K562 (cell line): Measurements from ENCODE around the gene OR2B2. TPM values are rescaled to one million over a fixed set of nuclear protein-coding genes. Genes with fewer than 3 reads are reported as not detected.
A peak's percentile ranks its signal among the peaks of the same experiment; 100 is the strongest.

ENCODE experiments used
- CBFB ChIP-seq: sonication (generic); formaldehyde crosslinking; IDR thresholded peaks from 2 replicates; pipeline ENCODE4 v1.4.0; 2020; ENCODE audit warnings: mild to moderate bottlenecking, missing genetic modification reagents
- CBX2 ChIP-seq: fragments of 200-600 bp; sonication (generic); IDR thresholded peaks from one replicate; pipeline ENCODE4 v1.6.1; 2012; ENCODE audit warnings: mild to moderate bottlenecking, low read length, inconsistent platforms; ENCODE audit not compliant: insufficient read depth, poor library complexity, severe bottlenecking
- CEBPG ChIP-seq, 3 experiments: fragments of 200-800 bp in 1 of 3; sonication (Bioruptor generic) in 1 of 3; sonication (generic) in 1 of 3; formaldehyde crosslinking in 1 of 3; IDR thresholded peaks in 2 of 3; conservative IDR thresholded peaks in 1 of 3; 2 replicates each; pipeline versions ENCODE4 v1.6.1 to v1.8.0; 2016 to 2022; ENCODE audit warnings: missing compliant biosample characterization in 2 of 3, missing genetic modification characterization in 2 of 3, mild to moderate bottlenecking in 1 of 3, missing genetic modification reagents in 1 of 3
- E4F1 ChIP-seq: fragments of 250-450 bp; sonication (Bioruptor Pico); IDR thresholded peaks from 2 replicates; pipeline ENCODE4 v1.5.0; 2021; ENCODE audit warnings: mild to moderate bottlenecking, borderline replicate concordance
- HOXB6 ChIP-seq: fragments of 250-450 bp; sonication (Bioruptor Pico); IDR thresholded peaks from 2 replicates; pipeline ENCODE4 v1.5.1; 2022; ENCODE audit warnings: mild to moderate bottlenecking, borderline replicate concordance
- IFI16 ChIP-seq: fragments of 250-450 bp; sonication (Bioruptor Pico); IDR thresholded peaks from 2 replicates; pipeline ENCODE4 v2.1.2; 2022; ENCODE audit warnings: mild to moderate bottlenecking, inconsistent platforms
- KAT2B ChIP-seq: IDR thresholded peaks from one replicate; pipeline ENCODE4 v1.6.1; 2012; ENCODE audit warnings: low read depth, mild to moderate bottlenecking, control low read depth, inconsistent platforms, low read length, moderate library complexity
- KAT7 ChIP-seq: sonication (generic); formaldehyde crosslinking; IDR thresholded peaks from 2 replicates; pipeline ENCODE4 v1.8.0; 2022; ENCODE audit warnings: missing genetic modification reagents, mild to moderate bottlenecking, borderline replicate concordance
- NEUROD1 ChIP-seq: fragments of 150-350 bp; IDR thresholded peaks from 2 replicates; pipeline ENCODE4 v1.6.1; 2014; ENCODE audit warnings: borderline replicate concordance, low read length, low read depth; ENCODE audit not compliant: partially characterized antibody
- NR4A1 ChIP-seq, 2 experiments: fragments of 250-450 bp in 1 of 2; fragments of 450-650 bp in 1 of 2; sonication (Bioruptor Pico) in 1 of 2; IDR thresholded peaks; 2 replicates each; pipeline versions ENCODE4 v1.4.0 to v1.6.1; 2016 to 2020; ENCODE audit warnings: mild to moderate bottlenecking in 2 of 2, missing compliant biosample characterization in 1 of 2, missing genetic modification characterization in 1 of 2, moderate library complexity in 1 of 2
- NUFIP1 ChIP-seq: fragments of 450-650 bp; IDR thresholded peaks from 2 replicates; pipeline ENCODE4 v1.6.1; 2018; ENCODE audit not compliant: partially characterized antibody
- PCBP1 ChIP-seq: fragments of 200-400 bp; formaldehyde crosslinking; IDR thresholded peaks from 2 replicates; pipeline ENCODE4 v1.6.1; 2018; ENCODE audit warnings: mild to moderate bottlenecking, low read depth, low read length; ENCODE audit not compliant: poor library complexity, severe bottlenecking
- RAD21 ChIP-seq, 2 experiments: fragments of 250-450 bp in 1 of 2; fragments of 450-650 bp in 1 of 2; sonication (Bioruptor Pico) in 1 of 2; formaldehyde crosslinking in 1 of 2; IDR thresholded peaks in 1 of 2; conservative IDR thresholded peaks in 1 of 2; 2 replicates each; pipeline versions ENCODE4 v1.4.0 to v1.8.0; 2020 to 2022; ENCODE audit warnings: mild to moderate bottlenecking in 2 of 2, moderate library complexity in 1 of 2
- RFX5 ChIP-seq: IDR thresholded peaks from 2 replicates; pipeline ENCODE4 v1.6.1; 2011; ENCODE audit warnings: low read depth, mild to moderate bottlenecking, improper control_type of control experiment, low read length
- RHOXF2B ChIP-seq: fragments of 250-450 bp; sonication (Bioruptor Pico); conservative IDR thresholded peaks from 2 replicates; pipeline ENCODE4 v1.5.1; 2021
- SMAD4 ChIP-seq: fragments of 250-450 bp; sonication (Bioruptor Pico); conservative IDR thresholded peaks from 2 replicates; pipeline ENCODE4 v1.8.0; 2021; ENCODE audit warnings: inconsistent platforms, mild to moderate bottlenecking, moderate library complexity
- SMARCE1 ChIP-seq: fragments of 450-650 bp; IDR thresholded peaks from 2 replicates; pipeline ENCODE4 v1.7.1; 2016; ENCODE audit warnings: mild to moderate bottlenecking
- TAF7 ChIP-seq: fragments of 450-650 bp; IDR thresholded peaks from 2 replicates; pipeline ENCODE4 v1.6.1; 2016; ENCODE audit warnings: missing genetic modification characterization, missing compliant biosample characterization
- TRIM25 ChIP-seq: fragments of 450-650 bp; IDR thresholded peaks from 2 replicates; pipeline ENCODE4 v1.7.0; 2016; ENCODE audit warnings: borderline replicate concordance
- VEZF1 ChIP-seq: fragments of 200-800 bp; sonication (Bioruptor generic); IDR thresholded peaks from 2 replicates; pipeline ENCODE4 v1.6.1; 2017; ENCODE audit warnings: missing genetic modification characterization, missing compliant biosample characterization
- ZNF184 ChIP-seq: sonication (generic); formaldehyde crosslinking; IDR thresholded peaks from 2 replicates; pipeline ENCODE4 v1.5.0; 2020; ENCODE audit warnings: missing genetic modification reagents
- ZNF436 ChIP-seq: fragments of 250-450, 450-650 bp; sonication (Bioruptor Pico); formaldehyde crosslinking; IDR thresholded peaks from 2 replicates; pipeline ENCODE4 v1.7.0; 2020; ENCODE audit warnings: mild to moderate bottlenecking
- ZSCAN29 ChIP-seq: fragments of 450-650 bp; IDR thresholded peaks from 2 replicates; pipeline ENCODE4 v1.6.1; 2017
- polyA plus RNA-seq, 8 experiments: library from polyadenylated mRNA; depleted of rRNA in 4 of 8; stranded (reverse) in 5 of 8; unstranded in 3 of 8; fragments of >200 nt; fragmentation: Nextera tagmentation in 2 of 8; fragmentation: Illumina TruSeq in 1 of 8; extraction: Ambion mirVana in 2 of 8; extraction: Trizol in 1 of 8; gene quantifications; 2 replicates each; pipeline versions ENCODE4 v1.2.1 to v1.2.3, GENCODE V29; 2011 to 2014; ENCODE audit warnings: inconsistent platforms in 1 of 8, missing spikeins in 1 of 8
- total RNA-seq, 7 experiments: library from RNA; depleted of rRNA in 6 of 7; stranded (reverse); fragments of >200 nt in 6 of 7; fragmentation: Illumina TruSeq in 2 of 7; extraction: Trizol in 2 of 7; gene quantifications; 2 replicates each; pipeline versions ENCODE4 v1.2.1 to v1.2.3, GENCODE V29; 2011 to 2021; ENCODE audit warnings: low replicate concordance in 1 of 7

Gene OR2B2
- total and polyA plus RNA-seq, 9 of the 15 experiments (the other 6 are each of a cell fraction or from before 2014, with no cell fraction given), result 0.24 TPM; not detected in 8

GRCh38 chr6:27892649-27893058 lies 19.5 kb downstream of the OR2B2 start (continued):
- TF ChIP-seq E4F1 (CRISPR knock-in tag), result no peak
- TF ChIP-seq IFI16 (CRISPR knock-in tag), result no peak; the same call in 1 of the 2 replicates
- no peak for TF ChIP-seq NEUROD1
- TF ChIP-seq SMARCE1, result no peak
- no peak; the same call in 1 of the 2 replicates for TF ChIP-seq KAT7
- no peak for TF ChIP-seq KAT2B
- no peak; the same call in 1 of the 2 replicates for TF ChIP-seq RHOXF2B
- peak; percentile 100 for TF ChIP-seq PCBP1
- TF ChIP-seq NUFIP1, result no peak
- no peak for TF ChIP-seq ZNF184 (CRISPR knock-in tag)
- no peak for TF ChIP-seq TRIM25
- TF ChIP-seq NR4A1 (CRISPR knock-in tag; IDR thresholded peaks at IDR 0.05), result peak; percentile 41; the same call in 1 of the 2 replicates
- TF ChIP-seq NR4A1 (tag; IDR thresholded peaks at IDR 0.05), result no peak
- TF ChIP-seq CBFB (CRISPR knock-in tag), result 0 out of 2 replicates have a peak, but pooled peaks have one; percentile 16
- TF ChIP-seq CEBPG (CRISPR knock-in tag; IDR thresholded peaks at IDR 0.05), result no peak
- TF ChIP-seq CEBPG (tag; conservative IDR thresholded peaks at IDR 0.05 in 1 of 2, IDR thresholded peaks at IDR 0.05 in 1 of 2), result no peak
- TF ChIP-seq TAF7 (tag), result no peak
- TF ChIP-seq ZSCAN29, result peak; percentile 64; the same call in 1 of the 2 replicates
- TF ChIP-seq RAD21 (CRISPR knock-in tag; conservative IDR thresholded peaks at IDR 0.05 in 1 of 2, IDR thresholded peaks at IDR 0.05 in 1 of 2), result 0 out of 4 replicates have a peak, but pooled peaks of 1 of the 2 experiments have one; percentile 28
- TF ChIP-seq HOXB6 (CRISPR knock-in tag), result no peak
- TF ChIP-seq ZNF436 (CRISPR knock-in tag), result no peak
- TF ChIP-seq VEZF1 (CRISPR knock-in tag), result no peak
- TF ChIP-seq SMAD4 (CRISPR knock-in tag), result peak; percentile 62; the same call in 1 of the 2 replicates
- no peak for TF ChIP-seq RFX5
- TF ChIP-seq CBX2, result no peak
